ENCODE results near the gene CYP19A1.

DNA sequence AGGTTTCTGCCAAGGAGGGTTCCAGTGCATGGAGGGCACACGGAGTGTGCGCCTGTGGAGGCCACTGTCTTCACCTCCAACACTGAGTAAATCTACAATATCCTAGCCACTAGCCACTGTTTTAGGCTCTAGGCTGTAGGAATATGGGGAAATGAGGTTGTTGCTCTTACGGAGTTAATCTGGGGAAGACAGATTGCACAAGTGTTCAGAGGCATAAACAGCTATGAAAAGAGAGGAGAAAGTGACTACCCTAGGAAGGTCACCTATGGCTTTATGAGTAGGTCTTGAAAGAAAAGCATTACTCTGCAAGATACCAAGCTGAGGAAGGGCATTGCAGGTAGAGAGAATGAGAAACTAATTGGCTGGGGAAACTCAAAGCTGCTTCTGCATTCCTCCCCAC lies 85.7 kb downstream of the CYP19A1 start:
- TF ChIP-seq CTCF (IDR thresholded peaks at IDR 0.05; ENCODE audit: insufficient read depth, low read length): no peak
- no peak for TF ChIP-seq POLR2AphosphoS5 (IDR thresholded peaks at IDR 0.05; ENCODE audit: low read depth)
- TF ChIP-seq REST (IDR thresholded peaks at IDR 0.05; ENCODE audit: insufficient replicate concordance, low read depth): no peak
- no peak for TF ChIP-seq SPI1 (IDR thresholded peaks at IDR 0.05; ENCODE audit: borderline replicate concordance, low read depth)

All from HL-60 (cell line).